HCT116 (cell line): ENCODE data around the gene BCAS4. TPM values are rescaled to one million over a fixed set of nuclear protein-coding genes. Genes with fewer than 3 reads are reported as not detected.

Experiments used
- ATAC-seq: fragments of 200-7000 bp; cut with Tn5 transposase; 2 replicates; pipeline ENCODE4 v1.9.1; 2020; ENCODE audit warnings: mild to moderate bottlenecking, moderate library complexity
- BruUV-seq: library from RNA; stranded (reverse); fragments of 400-500 nt; replicated peaks from 2 replicates; lab custom pipeline; 2021; lab: Mats Ljungman, UMichigan
- CTCF ChIA-PET: fragments of 300-600 bp; sonication (Branson Sonifier 250); formaldehyde crosslinking; loops from one replicate; lab custom pipeline; 2021; ENCODE audit warnings: antibody characterized with exemption; lab: Charles Lee
- POLR2A ChIA-PET: fragments of 300-600, 350-600 bp; sonication (Branson Sonifier 250); formaldehyde crosslinking; loops from one replicate; lab custom pipeline; 2021; ENCODE audit warnings: antibody characterized with exemption; lab: Charles Lee
- RAD21 ChIA-PET, 2 experiments: fragments of 300-600 bp; sonication (Branson Sonifier 250); formaldehyde crosslinking; loops; one replicate each; lab custom pipeline; 2023; ENCODE audit warnings: low total read pairs in 2 of 2; ENCODE audit not compliant: uncharacterized antibody in 2 of 2, unreplicated experiment in 2 of 2, low non-redundant PET in 1 of 2; lab: Charles Lee
- DNase-seq: peaks from one replicate; pipeline ENCODE4 v3.0.0-alpha.2; 2010; ENCODE audit warnings: low read depth, low spot score
- H2AFZ ChIP-seq: fragments of 200-600 bp; shearing (Covaris generic), sonication (generic); 2 replicates; pipeline ENCODE4 v1.6.1; 2017; ENCODE audit warnings: low read depth, mixed run types, mixed read lengths, antibody characterized with exemption, low read length; ENCODE audit not compliant: poor library complexity, severe bottlenecking
- H3K27ac ChIP-seq: 2 replicates; pipeline ENCODE4 v1.5.1; 2012; ENCODE audit warnings: low read depth, low read length
- H3K27me3 ChIP-seq: fragments of 200-600 bp; sonication (generic); 2 replicates; pipeline ENCODE4 v1.6.1; 2016; ENCODE audit warnings: mixed run types, low read length, mixed read lengths; ENCODE audit not compliant: insufficient read depth
- H3K36me3 ChIP-seq, 2 experiments: fragments of 200-500 bp in 1 of 2; fragments of 200-600 bp in 1 of 2; sonication (Bioruptor generic) in 1 of 2; sonication (generic) in 1 of 2; 2 replicates each; pipeline versions ENCODE4 v1.5.1 to v1.6.1; 2014 to 2016; ENCODE audit warnings: low read length in 2 of 2, inconsistent platforms in 1 of 2, mixed read lengths in 1 of 2, mixed run types in 1 of 2; ENCODE audit not compliant: insufficient read depth in 2 of 2, control insufficient read depth in 1 of 2
- H3K4me1 ChIP-seq, 2 experiments: fragments of 200-600 bp in 1 of 2; sonication (generic) in 1 of 2; 2 replicates each; pipeline versions ENCODE4 v1.5.1 to v1.6.1; 2012 to 2017; ENCODE audit warnings: low read length in 2 of 2, inconsistent platforms in 1 of 2, mild to moderate bottlenecking in 1 of 2, mixed read lengths in 1 of 2, mixed run types in 1 of 2, moderate library complexity in 1 of 2; ENCODE audit not compliant: insufficient read depth in 2 of 2, control insufficient read depth in 1 of 2
- H3K4me2 ChIP-seq: fragments of 200-600 bp; sonication (generic); 2 replicates; pipeline ENCODE4 v1.6.1; 2017; ENCODE audit warnings: mixed run types, low read length, mixed read lengths
- H3K4me3 ChIP-seq, 2 experiments: fragments of 200-600 bp in 1 of 2; sonication (generic) in 1 of 2; replicated peaks in 1 of 2; 2 replicates each; pipeline ENCODE4 v1.5.1; 2011 to 2016; ENCODE audit warnings: low read length in 2 of 2, control low read depth in 1 of 2, low read depth in 1 of 2, mild to moderate bottlenecking in 1 of 2, mixed read lengths in 1 of 2, mixed run types in 1 of 2
- H3K79me2 ChIP-seq: fragments of 200-600 bp; sonication (generic); 2 replicates; pipeline ENCODE4 v1.6.1; 2017; ENCODE audit warnings: mild to moderate bottlenecking, mixed run types, low read length, moderate library complexity, mixed read lengths; ENCODE audit not compliant: insufficient read depth
- H3K9ac ChIP-seq: fragments of 200-600 bp; sonication (generic); 2 replicates; pipeline ENCODE4 v1.6.1; 2016; ENCODE audit warnings: low read length, mixed read lengths
- H3K9me2 ChIP-seq: fragments of 200-600 bp; sonication (generic), shearing (Covaris generic); 2 replicates; pipeline ENCODE4 v1.6.1; 2017; ENCODE audit warnings: mixed run types, mild to moderate bottlenecking, moderate library complexity; ENCODE audit not compliant: insufficient read depth
- H3K9me3 ChIP-seq, 2 experiments: fragments of 200-500 bp in 1 of 2; fragments of 200-600 bp in 1 of 2; sonication (Bioruptor generic) in 1 of 2; sonication (generic) in 1 of 2; 2 replicates each; pipeline ENCODE4 v1.6.1; 2014 to 2017; ENCODE audit warnings: low read length in 2 of 2, mixed read lengths in 2 of 2, inconsistent platforms in 1 of 2, low read depth in 1 of 2, mild to moderate bottlenecking in 1 of 2, mixed run types in 1 of 2, moderate library complexity in 1 of 2; ENCODE audit not compliant: control insufficient read depth in 1 of 2, insufficient read depth in 1 of 2
- H4K20me1 ChIP-seq: fragments of 200-600 bp; sonication (generic), shearing (Covaris generic); 2 replicates; pipeline ENCODE4 v1.6.1; 2017; ENCODE audit warnings: mixed run types, mild to moderate bottlenecking, moderate library complexity; ENCODE audit not compliant: insufficient read depth
- EGR1 ChIP-seq: IDR thresholded peaks from 2 replicates; pipeline ENCODE4 v1.6.1; 2012; ENCODE audit warnings: low read depth
- JUND ChIP-seq: IDR thresholded peaks from 2 replicates; pipeline ENCODE4 v1.6.1; 2012
- POLR2A ChIP-seq: IDR thresholded peaks from 2 replicates; pipeline ENCODE4 v1.7.0; 2011; ENCODE audit warnings: borderline replicate concordance; ENCODE audit not compliant: insufficient read depth, insufficient read length; ENCODE audit errors: extremely low read depth
- SP1 ChIP-seq: IDR thresholded peaks from 2 replicates; pipeline ENCODE4 v1.6.1; 2012; ENCODE audit warnings: low read depth
- TCF7L2 ChIP-seq: IDR thresholded peaks from 2 replicates; pipeline ENCODE4 v1.7.0; 2011; ENCODE audit warnings: borderline replicate concordance, inconsistent platforms; ENCODE audit not compliant: insufficient read depth, insufficient read length; ENCODE audit errors: extremely low read depth
- YY1 ChIP-seq: IDR thresholded peaks from 2 replicates; pipeline ENCODE4 v1.6.1; 2011; ENCODE audit warnings: low read length, low read depth, moderate library complexity, mild to moderate bottlenecking; ENCODE audit not compliant: insufficient replicate concordance; ENCODE audit errors: extremely low read depth
- ZNF274 ChIP-seq: fragments of 200-500 bp; sonication (Bioruptor generic); IDR thresholded peaks from 2 replicates; pipeline ENCODE4 v1.6.1; 2014; ENCODE audit warnings: mild to moderate bottlenecking, low read depth, low read length, inconsistent platforms
- intact Hi-C: fragments of 100-400 bp; cut with micrococcal nuclease; formaldehyde crosslinking; loops from 2 replicates; pipeline ENCODE4 v1.10.0; 2022
- total RNA-seq: library from RNA; stranded (reverse); gene quantifications from one replicate; pipeline ENCODE4 v1.2.1, GENCODE V29; 2021; ENCODE audit not compliant: unreplicated experiment
- TF ChIP-seq, protein P1 (sequence below): IDR thresholded peaks from 2 replicates; pipeline ENCODE4 v1.6.1; 2012

BCAS4 gene
- total RNA-seq, 1 experiment from 2014 or later: 18.9 TPM

DNA sequence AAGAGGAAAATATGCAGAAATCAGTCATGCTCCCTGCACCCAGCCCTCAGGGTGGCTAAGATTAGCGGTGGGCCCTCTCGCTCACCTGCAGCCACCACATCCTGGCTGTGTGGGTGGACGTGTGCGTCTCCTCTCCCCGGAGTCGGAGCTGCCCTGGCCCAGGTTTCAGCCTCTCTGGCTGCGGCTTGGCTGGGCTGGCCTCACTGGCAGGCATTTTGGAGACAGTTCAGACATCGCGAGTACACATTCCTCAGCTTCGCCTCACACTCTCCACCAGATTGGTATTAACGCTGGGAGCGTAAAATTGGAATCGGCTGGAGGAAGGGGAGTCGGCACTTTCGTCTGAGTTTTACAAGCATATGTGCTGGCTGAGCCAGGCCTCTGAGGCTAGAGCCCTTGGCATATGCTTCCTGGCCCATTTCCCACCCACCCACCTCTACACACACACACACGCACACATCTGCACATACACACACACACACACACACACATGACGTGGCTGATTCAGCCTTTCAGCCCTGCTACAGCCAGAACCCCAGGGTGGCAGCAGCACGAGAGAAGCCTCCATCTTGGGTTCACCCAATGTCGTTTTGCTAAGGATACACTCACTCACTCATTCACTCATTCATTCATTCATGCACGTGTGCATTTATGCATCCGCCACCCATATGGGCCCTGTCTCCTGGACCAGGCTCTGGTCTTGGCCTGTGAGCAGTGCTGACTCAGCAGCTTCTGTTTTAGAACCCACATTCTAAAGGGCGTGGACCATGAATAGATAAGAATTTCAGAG lies 42.9 kb downstream of the BCAS4 start (continued):
- no peak for TF ChIP-seq EGR1

DNA sequence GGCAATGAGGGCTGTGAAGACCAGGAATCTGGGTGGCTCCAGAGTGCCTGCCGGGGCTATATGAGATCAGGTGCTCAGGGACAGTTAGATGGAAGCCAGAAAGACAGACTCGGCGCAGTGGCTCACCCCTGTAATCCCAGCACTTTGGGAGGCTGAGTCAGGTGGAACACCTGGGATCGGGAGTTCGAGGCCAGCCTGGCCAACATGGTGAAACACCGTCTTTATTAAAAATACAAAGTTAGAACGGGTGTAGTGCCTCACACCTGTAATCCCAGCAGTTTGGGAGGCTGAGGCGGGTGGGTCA lies 43.4 kb downstream of the BCAS4 start:
- RAD21 ChIA-PET: no interaction called here
- Histone ChIP-seq H3K9me3 (no peaks in the 10 kb centered on the region), H3K27ac (no peak overlapping the region), H3K4me1 (peaks cover 24 to 26% of the 10 kb centered on the region in 2 experiments), H3K4me2 (peak overlapping the region; percentile 18; the same call in 1 of the 2 replicates), H4K20me1 (no peaks in the 10 kb centered on the region), H3K79me2 (no peaks in the 10 kb centered on the region), H3K9ac (no peak overlapping the region), H3K9me2 (no peaks in the 10 kb centered on the region), H2AFZ (no peak overlapping the region), H3K4me3 (no peak overlapping the region), H3K36me3 (no peaks in the 10 kb centered on the region), H3K27me3 (no peaks in the 10 kb centered on the region)
- no peak for DNase-seq
- intact Hi-C loops: no loop called here
- CTCF ChIA-PET: no interaction called here
- TF ChIP-seq JUND: no peak
- no peak for TF ChIP-seq SP1
- no peak for TF ChIP-seq YY1
- TF ChIP-seq TCF7L2: no peak
- TF ChIP-seq ZNF274: no peak
- TF ChIP-seq POLR2A: no peak
- TF ChIP-seq, protein P1, sequence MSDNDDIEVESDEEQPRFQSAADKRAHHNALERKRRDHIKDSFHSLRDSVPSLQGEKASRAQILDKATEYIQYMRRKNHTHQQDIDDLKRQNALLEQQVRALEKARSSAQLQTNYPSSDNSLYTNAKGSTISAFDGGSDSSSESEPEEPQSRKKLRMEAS: no peak
- no peak for ATAC-seq
- BruUV-seq: no TSS peak
- POLR2A ChIA-PET: no interaction called here
